NCI-H446 (cell line): ENCODE measurements around the gene ATAD3A.
"Not testable (repeated sequence)": the region's sequence is repeated elsewhere in the genome, so short reads cannot be mapped to it uniquely, and the experiment has no call there.

Experiments
- DNase-seq, 2 experiments: peaks; one replicate each; lab custom pipeline; 2025; lab: John Stamatoyannopoulos, UW

The ATAD3A gene

GRCh38 chr1:1489861-1490260, 22.1 kb upstream of the ATAD3A start:
- DNase-seq, result no peak

DNA sequence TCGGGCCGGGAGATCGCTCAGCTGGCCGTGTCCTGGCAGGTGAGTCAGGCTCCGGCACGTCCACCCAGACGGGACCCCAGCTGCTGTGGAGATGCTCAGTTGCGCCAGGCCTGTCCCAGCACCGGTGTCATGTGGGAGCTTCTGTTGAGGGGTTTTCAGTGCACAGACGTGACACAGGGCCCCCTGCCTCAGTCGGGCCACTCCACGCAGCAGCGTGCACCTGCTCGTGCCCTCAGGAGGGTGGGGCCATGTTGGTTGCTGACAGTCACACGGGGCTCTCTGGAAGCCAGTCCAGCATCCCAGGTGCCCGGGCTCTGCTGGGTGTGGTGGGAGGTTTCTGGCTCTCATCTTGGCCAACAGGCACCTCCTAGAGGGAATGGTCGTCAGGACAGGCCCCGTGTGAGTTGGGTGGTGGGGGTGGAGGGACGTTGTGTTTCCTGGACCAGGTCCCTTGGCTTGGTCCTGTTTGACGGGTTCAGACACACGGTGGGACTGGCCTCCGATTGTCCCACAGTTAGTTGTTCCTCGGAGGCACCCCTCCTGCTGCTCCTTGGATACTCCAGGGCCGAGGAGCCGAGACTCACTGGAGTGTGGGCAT, 21.2 kb upstream of the ATAD3A start:
- no peak for DNase-seq

DNA sequence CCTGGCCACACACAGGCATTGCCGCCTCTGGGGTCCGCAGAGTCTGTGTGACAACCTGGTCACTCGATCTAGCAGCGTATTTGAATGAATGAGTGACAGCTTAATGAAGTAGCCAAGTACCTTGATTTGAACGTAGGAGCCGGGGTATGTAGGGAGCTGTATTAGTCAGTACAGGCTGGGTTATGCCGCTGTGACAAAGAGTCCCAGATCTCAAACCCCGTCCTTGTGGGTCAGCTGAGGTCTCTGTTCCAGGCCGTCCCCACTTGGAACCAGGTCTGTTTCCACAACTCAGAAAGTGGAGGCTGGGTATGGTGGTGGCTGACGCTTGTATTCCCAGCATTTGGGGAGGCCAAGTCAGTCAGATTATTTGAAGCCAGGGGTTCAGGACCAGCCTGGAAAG, 20.4 kb upstream of the ATAD3A start:
- no peak for DNase-seq

GRCh38 chr1:1494311-1494710, 17.7 kb upstream of the ATAD3A start:
- not testable (repeated sequence) for DNase-seq

DNA sequence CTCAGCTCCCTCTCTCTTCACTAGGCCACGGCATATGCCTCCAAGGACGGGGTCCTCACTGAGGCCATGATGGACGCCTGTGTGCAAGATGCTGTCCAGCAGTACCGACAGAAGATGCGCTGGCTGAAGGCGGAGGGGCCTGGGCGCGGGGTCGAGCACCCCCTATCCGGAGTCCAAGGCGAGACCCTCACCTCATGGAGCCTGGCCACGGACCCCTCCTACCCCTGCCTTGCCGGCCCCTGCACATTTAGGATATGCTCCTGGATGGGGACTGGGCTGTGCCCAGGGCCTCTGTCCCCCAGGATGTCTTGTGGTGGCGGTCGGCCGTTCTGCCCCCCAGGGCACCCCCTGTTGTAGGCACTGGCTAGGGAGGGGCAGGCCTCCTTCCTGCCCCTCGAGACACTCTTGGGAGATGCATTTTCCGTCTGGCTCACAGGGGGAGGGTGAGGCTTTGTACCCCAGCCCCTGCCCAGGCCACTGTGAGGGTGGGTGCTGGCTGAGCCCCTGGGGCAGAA, 16.4 kb upstream of the ATAD3A start:
- not testable (repeated sequence) for DNase-seq

DNA sequence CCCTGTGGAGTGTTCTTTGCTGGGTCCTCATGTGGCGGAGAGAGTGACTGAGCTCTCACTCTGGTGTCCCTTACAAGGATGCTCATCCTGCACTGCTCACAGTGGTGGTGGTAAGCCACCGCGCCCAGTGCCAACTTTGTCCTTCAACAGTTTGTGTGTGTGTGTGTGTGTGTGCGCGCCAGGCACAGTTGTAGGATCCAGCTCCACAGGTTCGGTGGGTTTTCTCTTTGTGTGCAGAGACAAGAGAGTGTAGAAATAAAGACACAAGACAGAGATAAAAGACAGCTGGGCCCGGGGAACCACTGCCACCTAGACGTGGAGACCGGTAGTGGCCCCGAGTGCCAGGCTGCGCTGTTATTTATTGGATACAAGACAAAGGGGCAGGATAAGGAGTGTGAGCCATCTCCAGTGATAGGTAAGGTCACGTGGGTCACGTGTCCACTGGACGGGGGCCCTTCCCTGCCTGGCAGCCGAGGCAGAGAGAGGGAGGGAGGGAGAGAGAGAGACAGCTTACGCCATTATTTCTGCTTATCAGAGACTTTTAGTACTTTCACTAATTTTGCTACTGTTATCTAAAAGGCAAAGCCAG, 7.1 kb upstream of the ATAD3A start:
- peak; percentile 22 to 70 for DNase-seq

- peak in 1 of 2 experiments; percentile 49 for DNase-seq
Measured at GRCh38 chr1:1505366-1505798, 6.6 kb upstream of the ATAD3A start.

GRCh38 chr1:1505801-1506200, 6.2 kb upstream of the ATAD3A start:
- DNase-seq, result not testable (repeated sequence)

DNA sequence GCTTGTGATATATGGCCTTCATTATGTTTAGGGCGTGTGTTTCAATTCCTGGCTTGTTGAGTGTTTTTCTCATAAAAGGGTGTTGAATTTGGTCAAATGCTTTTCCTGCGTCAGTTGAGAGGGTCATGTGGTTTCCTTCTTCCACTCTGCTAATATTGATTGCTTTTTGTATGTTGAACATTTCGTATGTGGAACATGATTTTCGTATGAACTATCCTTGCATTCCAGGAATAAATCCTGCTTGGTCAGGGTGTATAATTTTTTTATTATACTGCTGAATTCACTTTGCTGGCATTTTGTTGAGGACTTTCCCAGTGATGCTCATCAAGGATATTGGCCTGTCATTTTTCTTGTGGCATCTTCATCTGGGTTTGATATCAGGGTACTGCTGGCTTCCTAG, 4.7 kb upstream of the ATAD3A start:
- DNase-seq, result no peak

DNA sequence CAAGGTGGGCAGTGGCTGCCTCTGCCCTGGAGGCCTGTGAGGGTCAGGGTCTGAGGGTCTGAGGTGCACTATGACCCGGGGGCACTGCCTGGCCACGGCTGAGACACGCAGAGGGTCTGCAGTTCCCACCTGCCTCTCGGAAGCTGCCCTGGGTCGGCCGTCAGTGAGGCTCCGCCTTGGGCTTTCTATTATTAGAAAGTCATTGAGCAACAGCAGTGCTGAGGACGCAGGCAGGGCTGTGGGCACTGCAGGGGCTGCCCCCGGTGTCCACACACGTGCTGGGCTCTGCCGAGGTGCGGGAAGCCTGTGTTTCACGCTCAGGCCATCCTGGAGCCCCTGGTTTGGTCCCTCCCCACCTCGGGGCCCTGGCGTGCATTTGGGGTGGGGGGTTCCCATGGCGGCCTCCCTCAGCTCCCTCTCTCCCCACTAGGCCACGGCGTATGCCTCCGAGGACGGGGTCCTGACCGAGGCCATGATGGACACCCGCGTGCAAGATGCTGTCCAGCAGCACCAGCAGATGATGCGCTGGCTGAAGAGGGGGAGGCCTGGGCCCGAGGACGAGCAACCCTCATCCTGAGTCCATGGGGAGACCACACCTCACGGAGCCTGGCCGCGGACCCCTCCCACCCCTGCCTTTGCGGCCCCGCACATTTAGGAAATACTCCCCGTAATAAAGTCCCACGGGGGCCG, 3.0 kb upstream of the ATAD3A start:
- DNase-seq, result not testable (repeated sequence)

DNA sequence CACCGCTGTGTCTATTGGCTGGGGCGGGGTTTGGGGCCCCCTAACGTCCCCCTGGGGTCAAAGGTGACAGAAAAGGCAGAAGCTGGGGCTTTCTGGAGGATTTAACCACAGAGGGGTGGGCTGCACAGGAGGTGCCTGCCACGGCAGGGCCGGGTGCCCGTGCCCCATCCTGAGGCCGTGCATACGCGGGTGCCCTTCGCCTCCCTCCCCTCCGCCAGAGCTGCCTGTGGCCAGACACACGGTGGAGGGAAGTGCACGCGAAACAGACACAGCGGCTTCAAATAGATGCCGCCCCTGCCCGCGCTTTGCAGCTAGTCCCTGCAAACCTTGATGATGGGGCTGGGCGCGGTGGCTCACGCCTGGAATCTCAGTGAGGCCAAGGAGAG, 2.5 kb upstream of the ATAD3A start:
- DNase-seq, result not testable (repeated sequence)

DNA sequence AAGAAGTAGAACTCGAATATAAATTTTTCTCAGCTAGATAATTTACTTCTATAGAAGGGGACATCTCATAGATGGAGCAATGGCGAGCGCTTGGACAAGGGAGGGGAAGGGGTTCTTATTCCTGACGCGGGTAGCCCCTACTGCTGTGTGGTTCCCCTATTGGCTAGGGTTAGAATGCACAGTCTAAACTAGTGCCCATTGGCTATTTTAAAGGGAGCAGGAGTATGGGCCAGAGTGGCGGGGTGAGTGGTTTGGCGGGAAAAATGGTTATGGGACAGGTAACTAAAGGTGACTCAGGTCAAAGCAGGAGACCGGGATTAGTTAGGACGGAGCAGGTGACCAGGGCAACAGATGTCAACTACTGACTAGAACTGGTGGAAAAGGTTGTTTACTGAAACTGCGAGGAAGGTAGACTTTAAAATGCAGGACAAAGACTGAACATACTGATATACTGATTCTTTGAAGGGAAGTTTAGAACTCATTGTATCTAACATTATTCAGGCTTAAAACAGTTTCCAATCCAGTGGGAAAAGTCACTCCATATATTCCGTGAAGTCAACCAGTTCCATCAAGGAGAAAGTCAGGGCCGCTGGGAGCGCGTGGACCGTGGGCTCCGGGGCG, 940 bp upstream of the ATAD3A start:
- DNase-seq, result no peak

- not testable (repeated sequence) for DNase-seq
Measured at GRCh38 chr1:1512425-1512824, 463 bp downstream of the ATAD3A start.

GRCh38 chr1:1513675-1514074, 1.7 kb downstream of the ATAD3A start:
- DNase-seq, result not testable (repeated sequence)

DNA sequence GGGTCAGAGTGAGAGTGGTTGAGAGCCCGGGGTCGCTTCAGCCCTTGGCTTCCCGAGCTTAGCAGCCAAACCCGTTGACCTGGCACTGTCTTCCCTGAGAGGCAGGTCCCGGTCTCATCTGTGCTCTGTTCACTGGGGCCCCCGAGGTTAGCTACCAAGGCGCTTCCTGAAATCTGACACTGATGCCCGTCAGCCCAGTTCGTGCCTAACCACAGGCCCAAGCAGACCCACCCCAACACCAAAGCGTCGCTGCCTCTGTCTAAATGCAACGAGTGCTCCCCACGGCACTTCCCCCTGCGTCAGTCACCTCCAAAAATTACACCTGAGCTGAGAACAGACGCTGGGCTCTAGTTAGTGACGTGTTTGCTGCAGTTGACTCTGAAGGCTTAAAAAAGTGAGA, 2.4 kb downstream of the ATAD3A start:
- DNase-seq, result not testable (repeated sequence)

- not testable (repeated sequence) for DNase-seq
Measured at GRCh38 chr1:1516923-1517322, 5.0 kb downstream of the ATAD3A start.

- DNase-seq, result no peak
Measured at GRCh38 chr1:1517973-1518620, 6.1 kb downstream of the ATAD3A start.

GRCh38 chr1:1518621-1519007, 6.7 kb downstream of the ATAD3A start:
- not testable (repeated sequence) for DNase-seq

- DNase-seq, result not testable (repeated sequence)
Measured at GRCh38 chr1:1519805-1520505, 8.0 kb downstream of the ATAD3A start.

DNA sequence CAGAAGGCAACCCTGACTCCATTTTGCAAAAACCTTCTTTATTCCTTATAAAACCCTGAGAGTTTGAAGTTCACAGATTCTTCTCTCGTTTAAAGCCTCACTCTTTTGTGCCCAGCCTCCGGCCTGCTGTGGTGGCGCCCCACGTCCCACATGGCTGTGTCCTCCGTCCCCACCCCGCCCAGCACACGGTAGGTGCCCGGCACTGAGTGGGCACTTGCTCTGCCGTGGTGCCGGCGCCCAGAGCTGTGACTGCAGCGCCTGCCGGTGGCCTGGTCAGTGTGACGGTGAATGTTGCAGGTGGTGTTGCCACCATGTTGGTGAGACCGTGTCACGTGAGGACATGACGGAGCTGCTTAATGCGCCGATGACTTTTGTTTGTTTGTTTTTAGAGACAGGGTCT, 9.4 kb downstream of the ATAD3A start:
- DNase-seq, result no peak

DNA sequence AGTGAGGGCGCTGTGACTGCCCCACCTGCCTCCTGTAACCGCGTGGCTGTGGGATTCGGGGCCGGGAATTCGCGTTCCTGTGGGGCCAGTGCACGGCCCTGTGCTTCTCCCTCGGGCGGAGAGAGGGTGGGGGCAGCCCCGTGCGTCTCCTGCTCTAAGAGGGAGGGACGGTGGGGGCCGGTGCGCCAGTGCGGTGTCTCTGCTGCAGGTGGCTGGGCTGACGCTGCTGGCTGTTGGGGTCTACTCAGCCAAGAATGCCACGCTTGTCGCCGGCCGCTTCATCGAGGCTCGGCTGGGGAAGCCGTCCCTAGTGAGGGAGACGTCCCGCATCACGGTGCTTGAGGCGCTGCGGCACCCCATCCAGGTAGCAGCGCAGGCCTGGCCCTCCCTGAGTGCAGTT, 10.6 kb downstream of the ATAD3A start:
- not testable (repeated sequence) for DNase-seq

GRCh38 chr1:1523226-1523625, 11.3 kb downstream of the ATAD3A start:
- DNase-seq, result not testable (repeated sequence)
